Stimulated activated CD4-positive, alpha-beta T cell treated with anti-CD3 and anti-CD28 coated beads, Interleukin-12 subunit alpha, Interleukin-12 subunit beta, amount 100 ng/mL, for 4 hours (primary cell): ENCODE data around the gene HDGFL3.
"Not testable (repeated sequence)": the region's sequence is repeated elsewhere in the genome, so short reads cannot be mapped to it uniquely, and the experiment has no call there.

ENCODE experiments used
- DNase-seq: peaks from one replicate; pipeline ENCODE4 v3.0.0-alpha.2; 2020

HDGFL3 gene

DNA sequence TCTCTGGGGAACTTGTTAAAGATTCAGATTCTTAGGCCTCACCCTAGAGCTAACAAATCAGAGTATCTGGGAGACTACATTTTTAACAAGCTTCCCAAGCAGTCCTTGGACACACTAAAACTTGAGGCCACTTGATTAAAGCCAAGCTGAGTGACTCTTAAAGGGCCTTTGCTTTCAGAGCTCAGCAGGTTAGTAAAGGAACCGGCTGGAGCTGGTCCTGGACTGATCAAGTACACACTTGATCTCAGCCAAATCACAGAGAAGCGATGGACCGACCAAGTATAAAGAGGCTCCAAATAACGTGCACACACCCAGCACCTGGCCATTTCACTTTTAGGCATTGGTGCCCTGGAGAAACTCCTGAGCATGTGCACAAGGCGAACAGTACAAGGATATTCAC is 113.0 kb downstream of the HDGFL3 start:
- no peak for DNase-seq

DNA sequence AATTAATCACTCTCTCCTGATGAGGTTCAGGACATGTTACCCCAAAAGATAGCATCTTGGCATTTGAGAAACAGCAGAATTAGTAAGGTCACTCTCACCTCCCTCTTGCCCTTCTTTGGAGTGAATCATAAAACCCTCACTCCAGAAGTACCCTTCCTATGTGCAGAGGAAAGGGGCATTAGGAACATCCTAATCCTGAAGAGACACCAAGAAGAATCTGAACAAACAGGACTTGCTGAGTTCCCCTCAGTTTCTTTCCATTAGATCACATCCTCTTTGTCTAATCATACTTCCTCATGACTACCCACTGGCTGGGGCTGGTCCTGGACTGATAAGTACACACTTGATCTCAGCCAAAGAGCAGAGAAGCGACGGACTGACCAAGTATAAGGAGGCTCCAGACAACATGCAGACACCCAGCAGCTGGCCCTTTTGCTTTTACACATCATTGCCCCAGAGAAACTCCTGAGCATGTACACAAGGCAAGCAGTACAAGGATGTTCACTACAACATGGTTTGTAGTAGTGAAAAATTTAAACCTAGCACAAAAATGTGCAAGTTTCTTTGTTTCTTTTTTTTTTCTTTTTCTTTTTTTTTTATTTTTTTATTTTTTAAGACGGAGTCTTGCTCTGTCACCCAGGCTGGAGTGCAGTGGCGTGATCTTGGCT is 115.2 kb downstream of the HDGFL3 start:
- no peak for DNase-seq

DNA sequence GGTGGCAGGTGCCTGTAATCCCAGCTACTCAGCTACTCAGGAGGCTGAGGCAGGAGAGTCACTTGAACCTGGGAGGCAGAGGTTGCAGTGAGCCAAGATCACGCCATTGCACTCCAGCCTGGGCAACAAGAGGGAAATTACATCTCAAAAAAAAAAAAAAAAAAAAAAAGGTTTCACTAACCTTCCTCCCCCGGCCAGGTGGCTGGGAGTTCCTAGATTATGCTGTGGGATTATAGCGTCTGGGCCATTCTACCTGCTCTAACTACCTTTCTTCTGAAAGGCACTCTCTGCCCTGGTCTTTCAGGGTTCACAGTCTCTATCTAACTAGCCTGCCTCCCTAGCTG is 115.7 kb downstream of the HDGFL3 start:
- DNase-seq = not testable (repeated sequence)

DNA sequence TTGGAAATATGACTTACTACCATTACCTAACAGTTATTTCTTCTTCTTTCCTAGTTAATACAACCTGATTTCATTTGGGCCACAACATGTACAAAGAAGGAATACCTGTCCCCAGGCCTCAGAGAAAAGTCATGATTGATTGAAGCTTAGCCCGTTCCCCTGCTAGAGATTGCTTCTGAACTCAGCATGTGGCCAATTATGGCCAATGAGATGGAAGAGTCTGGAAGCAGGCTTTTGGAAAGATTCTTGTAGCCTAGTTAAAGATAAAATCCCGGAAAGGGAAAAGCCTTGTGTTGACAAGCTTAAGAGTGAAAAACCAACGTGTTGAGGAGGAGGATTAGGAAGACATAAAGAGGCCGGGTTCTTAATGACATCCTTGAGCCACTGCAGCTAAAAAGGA is 117.2 kb downstream of the HDGFL3 start:
- DNase-seq = no peak

DNA sequence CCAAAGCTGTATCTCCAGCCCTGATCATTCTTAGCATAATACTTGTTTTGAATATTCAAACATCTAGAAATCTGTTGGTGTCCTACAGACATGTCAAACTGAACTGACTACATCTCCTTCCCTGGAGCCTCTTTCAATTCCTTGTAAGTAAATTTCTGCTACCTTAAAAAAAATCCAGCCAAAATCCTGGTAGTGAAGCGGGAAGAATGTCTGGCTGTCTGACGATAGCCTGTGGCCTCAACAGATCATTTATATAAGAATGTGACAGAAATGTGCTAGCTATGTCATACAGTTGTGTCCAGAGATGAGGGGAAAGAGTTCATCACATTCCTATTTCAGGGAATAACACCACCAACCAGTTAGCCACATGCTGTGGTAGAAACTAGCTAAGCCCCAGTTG is 118.7 kb downstream of the HDGFL3 start:
- DNase-seq = no peak

DNA sequence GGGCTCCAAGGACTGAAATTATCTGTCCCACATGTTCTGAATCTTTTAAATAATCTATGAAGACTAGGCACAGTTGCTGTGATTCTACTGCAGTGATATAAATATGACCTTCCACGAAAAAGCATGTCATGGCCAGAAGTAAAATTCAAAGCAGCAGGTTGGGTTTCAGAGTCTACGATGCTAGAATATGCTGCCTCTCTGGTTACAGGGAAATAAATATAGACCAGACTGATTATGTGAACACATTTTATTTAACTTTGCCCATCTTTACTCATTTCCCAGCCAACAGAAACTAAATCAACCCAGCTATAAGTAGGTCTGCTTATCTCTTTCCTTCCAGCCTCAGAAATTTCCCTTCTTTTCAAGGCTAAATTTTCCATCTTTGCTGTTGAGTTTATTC is 120.0 kb downstream of the HDGFL3 start:
- no peak for DNase-seq

GRCh38 chr15:83085864-83086552 is 121.6 kb downstream of the HDGFL3 start:
- DNase-seq = not testable (repeated sequence)

- DNase-seq = not testable (repeated sequence)
Measured at GRCh38 chr15:83085461-83085860, 122.2 kb downstream of the HDGFL3 start.

- no peak for DNase-seq
Measured at GRCh38 chr15:83082730-83083386, 124.8 kb downstream of the HDGFL3 start.

- DNase-seq = no peak
Measured at GRCh38 chr15:83081256-83082014, 126.2 kb downstream of the HDGFL3 start.

- DNase-seq = no peak
Measured at GRCh38 chr15:83078712-83079111, 128.9 kb downstream of the HDGFL3 start.
